A549 treated with DMSO at 1 μM for 4 hours (cell line): Measurements from ENCODE around the gene NUP62CL. TPM values are rescaled to one million over a fixed set of nuclear protein-coding genes. Genes with fewer than 3 reads are reported as not detected.

ENCODE experiments used
- total RNA-seq: library from RNA; stranded (reverse); fragments of 200-300 nt; extraction: Qiagen RNA extraction; gene quantifications from 5 replicates; pipeline ENCODE4 v1.2.3, GENCODE V29; 2022; ENCODE audit warnings: low read depth

NUP62CL gene
- total RNA-seq, result 14.0 to 18.1 TPM (median 16.5 TPM) in 5 replicates

DNA sequence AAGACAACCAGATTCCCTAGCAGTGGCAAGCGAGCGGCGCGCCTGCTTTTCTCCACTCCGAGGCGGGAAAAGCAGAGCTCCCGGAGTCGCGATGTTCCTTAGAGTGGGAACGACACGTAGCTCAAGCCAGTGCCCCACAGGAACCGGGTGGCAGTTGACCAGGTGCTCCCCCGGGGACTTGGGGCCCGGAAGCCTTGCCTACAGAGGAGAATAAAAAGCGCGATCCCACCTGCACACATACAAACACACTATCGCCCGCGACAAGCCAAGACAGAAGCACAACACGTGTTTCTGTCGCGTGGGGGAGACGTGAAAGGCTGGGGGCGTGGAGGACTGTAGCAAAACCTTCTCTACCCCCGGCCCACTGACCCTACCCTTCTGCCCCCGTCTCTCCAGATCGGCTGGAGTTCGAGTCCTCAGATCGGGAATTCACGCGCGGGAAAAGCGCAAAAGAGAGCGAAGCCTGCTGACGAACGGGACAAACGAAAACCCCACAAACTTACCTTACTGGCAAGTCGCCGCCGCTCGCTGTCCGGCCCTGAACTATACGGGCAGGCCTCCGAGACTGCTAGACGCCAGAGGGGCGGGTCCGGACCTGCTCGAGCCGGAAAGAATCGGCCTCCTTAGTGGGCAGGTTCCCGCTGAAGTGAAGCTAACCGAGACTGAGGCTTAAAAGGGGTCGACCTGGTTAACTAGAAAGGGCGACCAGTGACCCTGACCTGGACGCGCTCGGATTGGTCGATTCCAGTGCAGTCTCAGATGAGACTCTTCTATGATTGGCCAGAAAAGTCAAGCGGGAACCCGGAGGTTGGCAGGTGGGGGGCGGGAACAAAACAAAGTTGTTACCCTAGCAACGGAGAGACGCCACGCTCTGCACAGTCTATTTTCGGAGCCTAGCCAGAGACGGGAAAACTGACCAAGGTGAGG lies at the start of gene NUP62CL, which contains the start of gene DNAAF6:
NUP62CL (minus strand) TSS at position 664 of the 927 bp plus-strand sequence. CDS start 31,287 bp downstream, outside the sequence.
DNAAF6 (plus strand) TSS at position 842 of the 927 bp plus-strand sequence. CDS start 6,265 bp downstream, outside the sequence.

GRCh38 chrX:107118322-107119147 lies 87.7 kb downstream of the NUP62CL start, which contains the start of gene RBM41:
Gene RBM41, minus strand, starts transcription at chrX:107118822. Its CDS starts 49 bp downstream, at chrX:107118773.

Other genes with a start within 250 kb of the NUP62CL start
- 37.2 to 45.4 TPM (median 40.8 TPM) in 5 replicates for gene MORC4, start 206.2 kb downstream of the NUP62CL start, total RNA-seq
- 9.9 to 13.1 TPM (median 12.0 TPM) in 5 replicates for gene RBM41, start 87.6 kb downstream of the NUP62CL start, total RNA-seq
- gene DNAAF6, start 178 bp upstream of the NUP62CL start, total RNA-seq, result 0.09 to 0.25 TPM in 2 of 5 replicates, not detected in the others
- 0.09 to 0.15 TPM (median 0.13 TPM) in 5 replicates for gene FRMPD3, start 243.2 kb upstream of the NUP62CL start, total RNA-seq